Ishikawa (cell line): Measurements from ENCODE around the gene PDK4.

ENCODE experiments used
- EP300 ChIP-seq: IDR thresholded peaks from 2 replicates; pipeline ENCODE4 v1.6.1; 2012; ENCODE audit warnings: borderline replicate concordance
- RAD21 ChIP-seq: IDR thresholded peaks from 2 replicates; pipeline ENCODE4 v1.6.1; 2012; ENCODE audit warnings: low read depth
- TCF12 ChIP-seq: IDR thresholded peaks from 2 replicates; pipeline ENCODE4 v1.6.1; 2012; ENCODE audit warnings: low read depth
- TEAD4 ChIP-seq: IDR thresholded peaks from 2 replicates; pipeline ENCODE4 v1.6.1; 2012

GRCh38 chr7:95547361-95548348 lies 48.7 kb downstream of the PDK4 start:
- TF ChIP-seq TCF12 = no peak
- TF ChIP-seq RAD21 = no peak
- no peak for TF ChIP-seq TEAD4
- no peak for TF ChIP-seq EP300
